GM13977 (cell line): ENCODE results near the gene APOBEC3B.
"Not testable (repeated sequence)": the region's sequence is repeated elsewhere in the genome, so short reads cannot be mapped to it uniquely, and the experiment has no call there.

Experiments
- DNase-seq: peaks from one replicate; pipeline ENCODE4 v3.0.0; 2012; ENCODE audit warnings: low spot score
- CTCF ChIP-seq: IDR thresholded peaks from 2 replicates; pipeline ENCODE4 v1.5.1; 2012; ENCODE audit warnings: mild to moderate bottlenecking, control low read depth; ENCODE audit not compliant: insufficient read depth; ENCODE audit errors: extremely low read depth, missing control alignments
- in situ Hi-C: fragments of 300-500 bp; cut with MboI; formaldehyde crosslinking; loops from one replicate; pipeline ENCODE4 v1.12.0; 2022; ENCODE audit warnings: low sequenced_read_pairs, low pct_unique_long_range_greater_than_20kb, mixed read lengths, inconsistent platforms; ENCODE audit not compliant: unreplicated experiment

Gene APOBEC3B

GRCh38 chr22:39007177-39007576 is 25.0 kb downstream of the APOBEC3B start:
- no peak for TF ChIP-seq CTCF
- in situ Hi-C loops, result loop anchor here (10.0 to 25.0 kb wide), 2 partner anchors 118 to 305 kb away; partner anchors contain the start of gene RPL3
- no peak for DNase-seq

GRCh38 chr22:39008271-39008850 is 26.2 kb downstream of the APOBEC3B start:
- not testable (repeated sequence) for DNase-seq
- in situ Hi-C loops, result loop anchor here (10.0 to 25.0 kb wide), 2 partner anchors 116 to 304 kb away; partner anchors contain the start of gene RPL3

GRCh38 chr22:39010946-39011345 is 28.8 kb downstream of the APOBEC3B start:
- DNase-seq, result no peak
- no peak for TF ChIP-seq CTCF
- in situ Hi-C loops, result loop anchor here (25.0 kb wide), 1 partner anchor 301 kb away; the partner anchor contains the start of gene RPL3

- DNase-seq, result no peak
- in situ Hi-C loops, result loop anchor here (25.0 kb wide), 1 partner anchor 299 kb away; the partner anchor contains the start of gene RPL3
- no peak for TF ChIP-seq CTCF
Observed at GRCh38 chr22:39012533-39013511, 30.7 kb downstream of the APOBEC3B start.

- DNase-seq, result not testable (repeated sequence)
- in situ Hi-C loops, result loop anchor here (25.0 kb wide), 1 partner anchor 299 kb away; the partner anchor contains the start of gene RPL3
Observed at GRCh38 chr22:39013561-39013941, 31.4 kb downstream of the APOBEC3B start.

- DNase-seq, result peak; percentile 87
- TF ChIP-seq CTCF, result peak; percentile 23
- in situ Hi-C loops, result loop anchor here (25.0 kb wide), 1 partner anchor 298 kb away; the partner anchor contains the start of gene RPL3
Observed at GRCh38 chr22:39013942-39014722, 32.0 kb downstream of the APOBEC3B start, which contains the start of gene APOBEC3C. TSS of gene APOBEC3C (plus strand) at chr22:39014257. CDS start at chr22:39014363, 106 bp downstream.

- in situ Hi-C loops, result loop anchor here (25.0 kb wide), 1 partner anchor 298 kb away; the partner anchor contains the start of gene RPL3
- DNase-seq, result not testable (repeated sequence)
Observed at GRCh38 chr22:39014723-39015121, 32.6 kb downstream of the APOBEC3B start.
